GM12872 (cell line): ENCODE results near the gene CLCN7.

ENCODE experiments used
- CTCF ChIP-seq: IDR thresholded peaks from 3 replicates; pipeline ENCODE4 v1.5.1; 2011; ENCODE audit warnings: low read depth, mild to moderate bottlenecking, low read length, moderate library complexity; ENCODE audit not compliant: insufficient read depth

CLCN7 gene

GRCh38 chr16:1495211-1495888 is 20.5 kb upstream of the CLCN7 start:
- no peak for TF ChIP-seq CTCF

GRCh38 chr16:1494711-1495110 is 19.9 kb upstream of the CLCN7 start:
- TF ChIP-seq CTCF: no peak

DNA sequence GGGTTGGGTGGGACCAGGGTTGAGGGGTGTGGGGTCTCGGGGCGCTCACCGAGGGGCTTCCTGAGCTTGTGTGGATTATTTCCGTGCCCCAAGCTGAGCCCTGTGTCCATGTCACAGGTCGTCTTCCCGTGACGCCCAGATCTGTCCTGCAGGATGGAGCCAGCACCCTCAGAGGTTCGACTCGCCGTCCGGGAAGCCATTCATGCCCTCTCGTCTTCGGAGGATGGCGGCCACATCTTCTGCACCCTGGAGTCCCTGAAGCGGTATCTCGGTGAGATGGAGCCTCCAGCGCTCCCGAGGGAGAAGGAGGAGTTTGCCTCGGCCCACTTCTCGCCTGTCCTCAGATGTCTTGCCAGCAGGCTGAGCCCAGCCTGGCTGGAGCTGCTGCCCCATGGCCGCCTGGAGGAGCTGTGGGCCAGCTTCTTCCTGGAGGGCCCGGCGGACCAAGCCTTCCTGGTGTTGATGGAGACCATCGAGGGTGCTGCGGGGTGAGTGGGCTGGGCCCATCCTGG is 19.4 kb upstream of the CLCN7 start:
- 0 out of 3 replicates have a peak, but pooled peaks have one; percentile 15 for TF ChIP-seq CTCF

DNA sequence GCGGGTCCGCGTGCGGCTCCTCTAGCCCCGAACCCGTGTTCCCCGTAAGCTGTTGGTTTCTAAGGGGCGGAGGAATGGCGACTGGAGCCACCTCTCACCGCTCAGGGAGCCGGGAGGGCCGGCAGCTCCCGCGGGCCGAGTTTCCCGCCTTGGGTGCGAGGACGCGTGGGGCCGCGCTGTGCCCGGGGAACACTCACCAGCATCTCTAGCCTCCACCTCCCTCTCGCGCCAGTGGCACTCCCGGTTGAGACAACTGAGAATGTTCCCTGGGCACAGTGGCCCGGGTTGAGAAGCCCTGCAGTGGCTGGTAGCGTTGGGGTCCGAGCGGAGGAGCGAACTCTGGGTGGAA is 18.9 kb upstream of the CLCN7 start:
- TF ChIP-seq CTCF: no peak

DNA sequence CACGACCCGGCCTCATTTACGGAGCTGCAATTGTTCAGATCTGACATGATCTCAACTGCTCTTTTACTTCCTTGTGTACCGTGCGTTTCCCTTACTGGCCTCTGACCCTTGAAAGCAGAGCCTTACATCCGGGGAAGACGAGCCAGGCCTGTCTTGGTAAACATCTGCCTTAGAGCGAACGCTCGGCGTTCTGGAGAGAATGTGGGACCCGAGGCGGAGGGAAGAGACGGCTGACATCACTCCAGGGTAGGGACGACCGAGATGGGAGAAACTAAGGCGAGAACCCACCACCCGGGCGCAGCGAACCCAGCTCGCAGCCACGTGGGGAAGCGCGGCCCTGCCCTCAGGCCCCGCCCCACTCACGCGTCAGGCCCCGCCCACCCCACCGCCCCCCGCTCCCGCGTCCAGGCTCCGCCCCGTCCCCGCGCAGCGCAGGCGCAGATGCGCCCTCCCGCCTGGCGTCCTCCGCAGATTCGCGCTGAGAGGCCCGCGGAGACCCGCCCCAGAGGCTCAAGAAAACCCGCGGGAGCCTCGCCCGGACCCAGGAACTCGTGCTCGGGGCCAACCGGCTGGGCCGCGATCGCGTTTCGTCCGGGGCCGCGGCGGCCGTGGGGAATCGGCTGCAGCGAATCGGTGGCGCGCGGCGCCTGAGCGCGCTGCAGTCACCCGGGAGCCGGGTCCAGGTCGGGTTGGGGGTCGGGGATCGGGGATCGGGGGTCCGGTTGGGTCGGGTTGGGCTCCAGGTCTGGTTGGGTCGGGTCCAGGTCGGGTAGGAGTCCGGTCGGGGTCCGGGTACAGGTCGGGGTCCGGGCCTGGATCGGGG is 18.3 kb upstream of the CLCN7 start, which contains the start of gene TELO2:
TELO2 (plus strand) TSS at position 438 of the 823 bp plus-strand sequence. CDS start 922 bp downstream, outside the sequence.
- TF ChIP-seq CTCF: no peak

- no peak for TF ChIP-seq CTCF
Observed at GRCh38 chr16:1492082-1492922, 17.5 kb upstream of the CLCN7 start.

- TF ChIP-seq CTCF: no peak
Observed at GRCh38 chr16:1491327-1491726, 16.5 kb upstream of the CLCN7 start.
